IPS-15b (cell line): ENCODE data around the gene EXOC4.
"Not testable (repeated sequence)": the region's sequence is repeated elsewhere in the genome, so short reads cannot be mapped to it uniquely, and the experiment has no call there.

Experiments used
- H3K27me3 ChIP-seq: one replicate; pipeline ENCODE4 v1.6.1; 2013; ENCODE audit warnings: low read length; ENCODE audit not compliant: control insufficient read depth, insufficient read depth
- H3K36me3 ChIP-seq: one replicate; pipeline ENCODE4 v1.6.1; 2013; ENCODE audit warnings: low read length; ENCODE audit not compliant: control insufficient read depth, insufficient read depth
- H3K4me1 ChIP-seq: one replicate; pipeline ENCODE4 v1.6.1; 2013; ENCODE audit warnings: mild to moderate bottlenecking, low read length; ENCODE audit not compliant: control insufficient read depth, insufficient read depth
- H3K4me3 ChIP-seq: one replicate; pipeline ENCODE4 v1.5.1; 2013; ENCODE audit warnings: low read depth, low read length
- H3K9ac ChIP-seq: one replicate; pipeline ENCODE4 v1.6.1; 2013; ENCODE audit warnings: low read depth, mild to moderate bottlenecking, low read length
- H3K9me3 ChIP-seq: one replicate; pipeline ENCODE4 v1.6.1; 2013; ENCODE audit warnings: mild to moderate bottlenecking, low read length; ENCODE audit not compliant: control insufficient read depth, insufficient read depth

EXOC4 gene

GRCh38 chr7:133619491-133619890 lies 366.6 kb downstream of the EXOC4 start:
- Histone ChIP-seq H3K36me3 (no peaks in the 10 kb centered on the region), H3K9ac (no peak overlapping the region), H3K27me3 (no peaks in the 10 kb centered on the region), H3K4me1 (no peaks in the 10 kb centered on the region), H3K9me3 (no peaks in the 10 kb centered on the region), H3K4me3 (no peak overlapping the region)

GRCh38 chr7:133623721-133624120 lies 370.8 kb downstream of the EXOC4 start:
- Histone ChIP-seq H3K36me3 (no peaks in the 10 kb centered on the region), H3K4me1 (no peaks in the 10 kb centered on the region), H3K9me3 (no peaks in the 10 kb centered on the region), H3K4me3 (no peak overlapping the region), H3K27me3 (no peaks in the 10 kb centered on the region), H3K9ac (no peak overlapping the region)

GRCh38 chr7:133625046-133625445 lies 372.2 kb downstream of the EXOC4 start:
- Histone ChIP-seq H3K9me3 (no peaks in the 10 kb centered on the region), H3K4me1 (no peaks in the 10 kb centered on the region), H3K27me3 (no peaks in the 10 kb centered on the region), H3K9ac (no peak overlapping the region), H3K36me3 (no peaks in the 10 kb centered on the region), H3K4me3 (no peak overlapping the region)

- H3K4me3 ChIP-seq: no peak overlapping the region
- no peak overlapping the region for H3K9ac ChIP-seq
- H3K4me1 ChIP-seq: no peaks in the 10 kb centered on the region
- H3K27me3 ChIP-seq: no peaks in the 10 kb centered on the region
- H3K9me3 ChIP-seq: no peaks in the 10 kb centered on the region
- no peaks in the 10 kb centered on the region for H3K36me3 ChIP-seq
These were observed 376.8 kb downstream of the EXOC4 start for GRCh38 chr7:133629701-133630100.

GRCh38 chr7:133633055-133633454 lies 380.2 kb downstream of the EXOC4 start:
- Histone ChIP-seq H3K4me3 (no peak overlapping the region), H3K9ac (no peak overlapping the region), H3K36me3 (no peaks in the 10 kb centered on the region), H3K9me3 (no peaks in the 10 kb centered on the region), H3K4me1 (no peaks in the 10 kb centered on the region), H3K27me3 (no peaks in the 10 kb centered on the region)

- no peaks in the 10 kb centered on the region for H3K9me3 ChIP-seq
- no peaks in the 10 kb centered on the region for H3K4me1 ChIP-seq
- no peaks in the 10 kb centered on the region for H3K36me3 ChIP-seq
- no peak overlapping the region for H3K4me3 ChIP-seq
- no peaks in the 10 kb centered on the region for H3K27me3 ChIP-seq
- H3K9ac ChIP-seq: no peak overlapping the region
These were observed 382.7 kb downstream of the EXOC4 start for GRCh38 chr7:133635541-133635940.

GRCh38 chr7:133638857-133639256 lies 386.0 kb downstream of the EXOC4 start:
- no peak overlapping the region for H3K4me3 ChIP-seq
- no peaks in the 10 kb centered on the region for H3K36me3 ChIP-seq
- H3K9ac ChIP-seq: no peak overlapping the region
- H3K4me1 ChIP-seq: no peaks in the 10 kb centered on the region
- H3K27me3 ChIP-seq: no peaks in the 10 kb centered on the region
- no peaks in the 10 kb centered on the region for H3K9me3 ChIP-seq

- no peaks in the 10 kb centered on the region for H3K36me3 ChIP-seq
- H3K9me3 ChIP-seq: no peaks in the 10 kb centered on the region
- H3K4me3 ChIP-seq: no peak overlapping the region
- no peak overlapping the region for H3K9ac ChIP-seq
- no peaks in the 10 kb centered on the region for H3K27me3 ChIP-seq
- H3K4me1 ChIP-seq: no peaks in the 10 kb centered on the region
These were observed 388.6 kb downstream of the EXOC4 start for GRCh38 chr7:133641436-133641835.

- no peak overlapping the region for H3K4me3 ChIP-seq
- H3K9ac ChIP-seq: no peak overlapping the region
- H3K9me3 ChIP-seq: no peaks in the 10 kb centered on the region
- no peaks in the 10 kb centered on the region for H3K27me3 ChIP-seq
- no peaks in the 10 kb centered on the region for H3K36me3 ChIP-seq
- H3K4me1 ChIP-seq: peaks cover 3% of the 10 kb centered on the region
These were observed 390.0 kb downstream of the EXOC4 start for GRCh38 chr7:133642907-133643306.

- not testable (repeated sequence) for H3K27me3 ChIP-seq, H3K9ac ChIP-seq, H3K9me3 ChIP-seq, H3K4me1 ChIP-seq, H3K36me3 ChIP-seq, H3K4me3 ChIP-seq
These were observed 390.8 kb downstream of the EXOC4 start for GRCh38 chr7:133643652-133644051.

GRCh38 chr7:133645884-133646391 lies 393.1 kb downstream of the EXOC4 start:
- no peak overlapping the region for H3K9ac ChIP-seq
- no peak overlapping the region for H3K4me3 ChIP-seq
- no peaks in the 10 kb centered on the region for H3K36me3 ChIP-seq
- peaks cover 3% of the 10 kb centered on the region for H3K4me1 ChIP-seq
- no peaks in the 10 kb centered on the region for H3K9me3 ChIP-seq
- H3K27me3 ChIP-seq: no peaks in the 10 kb centered on the region

GRCh38 chr7:133646472-133647315 lies 393.8 kb downstream of the EXOC4 start:
- H3K9ac ChIP-seq: no peak overlapping the region
- H3K4me1 ChIP-seq: peaks cover 3% of the 10 kb centered on the region
- H3K27me3 ChIP-seq: no peaks in the 10 kb centered on the region
- no peaks in the 10 kb centered on the region for H3K36me3 ChIP-seq
- no peak overlapping the region for H3K4me3 ChIP-seq
- H3K9me3 ChIP-seq: no peaks in the 10 kb centered on the region
